NCI-H1417 treated with DMSO at 0.1 percent for 48 hours (cell line): ENCODE data around the gene NUP93.
"Not testable (repeated sequence)": the region's sequence is repeated elsewhere in the genome, so short reads cannot be mapped to it uniquely, and the experiment has no call there.

Source experiments
- DNase-seq: peaks from one replicate; lab custom pipeline; 2025; lab: John Stamatoyannopoulos, UW

The NUP93 gene

DNA sequence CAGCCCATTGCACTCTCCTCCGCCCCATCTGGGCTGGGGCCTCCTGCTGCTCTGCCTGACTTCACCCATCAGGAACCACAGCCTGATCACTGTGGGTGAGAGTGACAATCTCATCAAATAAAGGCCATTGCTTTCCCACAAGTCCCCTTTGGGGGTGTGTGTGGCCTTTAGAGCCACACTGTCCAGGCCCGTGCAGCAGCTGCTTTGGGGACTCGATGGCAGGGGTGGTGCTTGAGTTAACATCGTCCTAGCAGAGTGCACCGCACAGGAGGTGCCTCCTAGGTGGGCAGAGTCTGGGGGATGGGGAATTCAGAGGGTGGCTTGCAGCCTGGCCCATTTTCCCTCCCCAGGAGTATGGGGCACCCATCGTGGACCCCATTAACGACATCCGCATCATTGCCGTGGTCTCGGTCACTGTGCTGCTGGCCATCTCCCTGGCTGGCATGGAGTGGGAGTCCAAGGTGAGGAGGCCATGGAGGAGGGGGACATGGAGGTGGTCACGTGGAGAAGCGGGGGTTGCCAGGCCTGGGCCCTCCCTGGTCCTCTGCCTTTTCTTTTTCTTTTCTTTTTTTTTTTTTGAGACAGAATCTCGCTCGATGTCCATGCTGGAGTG is 140.5 kb downstream of the NUP93 start:
- no peak for DNase-seq

DNA sequence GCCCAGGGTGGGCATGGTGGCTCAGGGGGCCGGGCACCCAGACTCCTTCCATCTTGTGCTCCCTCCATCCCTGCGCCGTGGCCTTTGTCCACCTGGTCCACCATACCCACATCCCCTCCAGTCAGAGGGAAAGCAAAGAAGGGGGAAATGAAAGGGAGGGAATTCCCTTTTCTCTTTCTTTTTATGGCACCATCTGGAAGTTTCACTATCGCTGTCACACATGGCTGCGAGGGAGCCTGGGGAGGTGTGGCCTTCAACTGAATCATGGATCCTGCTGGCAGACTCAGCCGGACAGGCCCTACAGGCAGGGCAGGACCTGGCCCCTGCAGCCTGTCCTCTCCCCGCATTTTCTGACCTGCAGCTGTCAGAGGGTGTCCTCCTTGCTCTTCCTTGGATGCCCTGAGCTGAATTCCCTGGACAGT is 141.3 kb downstream of the NUP93 start:
- DNase-seq, result no peak

DNA sequence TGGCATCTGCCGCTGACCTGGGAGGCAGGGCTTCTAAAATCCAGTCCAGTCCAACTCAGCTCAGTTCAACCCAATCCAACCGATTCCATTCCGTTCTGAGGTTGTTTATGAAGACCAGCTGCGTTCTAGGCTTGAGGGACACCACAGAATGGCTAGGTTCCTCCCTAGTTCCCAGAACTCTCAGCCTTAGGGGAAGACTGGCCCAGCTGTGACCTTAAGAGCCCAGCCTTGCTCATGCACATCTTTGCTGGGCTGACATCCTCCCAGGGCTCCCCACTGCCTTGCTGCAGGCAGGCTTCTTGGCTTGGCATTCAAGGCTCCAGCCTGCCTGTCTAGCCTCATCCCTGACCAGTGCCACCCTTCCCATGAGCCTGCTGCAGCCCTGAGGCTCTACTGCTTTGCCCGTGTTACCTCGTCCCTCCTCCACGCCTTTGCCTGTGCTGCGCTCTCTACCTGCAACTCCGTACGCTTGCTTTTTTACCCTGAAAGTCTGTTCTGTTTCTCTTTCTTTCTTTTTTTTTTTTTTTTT is 143.0 kb downstream of the NUP93 start:
- no peak for DNase-seq

DNA sequence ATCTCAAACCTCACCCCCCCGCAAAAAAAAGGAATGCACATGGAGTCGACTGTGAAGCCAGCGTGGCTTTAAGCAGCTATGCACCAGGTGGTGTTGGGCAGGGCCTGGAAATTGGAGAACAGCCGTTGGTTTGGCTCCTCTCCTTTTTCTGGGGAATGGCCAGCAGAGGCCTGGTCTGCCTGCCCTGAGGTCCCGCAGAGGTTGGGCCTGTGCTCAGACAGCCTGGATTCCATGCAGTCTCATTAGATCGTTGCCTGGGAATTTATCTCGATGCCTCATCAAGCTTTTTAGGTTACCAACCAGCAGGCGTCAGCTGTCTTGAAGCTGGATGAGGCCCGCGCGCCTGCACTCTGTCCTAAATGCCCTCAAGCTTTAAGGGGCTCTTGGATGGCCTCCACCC is 144.9 kb downstream of the NUP93 start:
- DNase-seq, result no peak

DNA sequence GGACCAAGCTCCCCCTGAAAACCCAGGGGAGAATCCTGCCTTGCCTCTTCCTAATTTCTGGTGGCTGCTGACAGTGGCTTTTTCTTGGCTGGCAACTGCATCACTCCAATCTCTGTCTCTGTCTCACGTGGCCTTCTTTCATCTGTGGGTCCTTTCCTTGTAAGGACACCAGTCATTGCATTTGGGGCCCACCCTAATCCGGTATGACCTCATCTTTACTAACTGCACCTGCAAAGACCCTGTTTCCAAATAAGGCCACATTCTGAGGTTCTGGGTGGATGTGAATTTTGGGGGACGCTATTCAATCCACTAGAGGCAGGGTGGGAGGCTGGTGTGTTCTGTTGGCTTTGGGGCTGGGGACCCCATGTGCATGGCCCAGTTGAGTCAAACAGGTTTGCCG is 146.1 kb downstream of the NUP93 start:
- no peak for DNase-seq

DNA sequence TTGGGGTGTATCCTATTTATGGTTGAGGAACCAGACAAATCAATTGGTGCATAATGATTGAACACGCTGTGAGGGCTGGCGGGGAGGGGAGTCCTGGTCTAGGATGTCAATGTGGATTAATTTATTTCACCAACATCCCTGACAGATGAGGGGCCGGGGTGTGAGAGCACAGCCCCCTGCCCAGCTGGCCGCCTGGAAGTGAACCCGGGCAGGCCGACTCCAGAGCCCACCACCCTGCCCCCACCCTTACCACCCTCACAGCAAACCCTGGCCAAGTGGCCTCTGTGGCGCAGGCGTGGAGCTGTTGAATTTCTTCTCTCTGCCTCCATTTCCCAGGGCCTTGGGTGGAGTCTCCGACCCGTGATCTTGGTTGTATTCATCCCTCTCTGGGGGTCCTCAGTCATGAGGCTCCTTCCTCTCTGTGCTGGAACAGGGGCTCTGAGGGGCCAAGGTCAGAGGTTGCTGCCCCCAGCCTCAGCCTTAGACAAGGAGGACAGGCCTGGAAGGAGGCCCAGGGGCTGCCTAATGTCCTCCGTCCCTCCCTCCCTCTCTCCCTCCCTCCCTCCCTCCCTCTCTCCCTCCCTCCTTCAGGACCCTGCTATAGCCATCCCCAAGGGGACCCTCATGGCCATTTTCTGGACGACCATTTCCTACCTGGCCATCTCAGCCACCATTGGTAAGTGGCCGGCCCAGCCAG is 147.7 kb downstream of the NUP93 start:
- DNase-seq, result no peak

DNA sequence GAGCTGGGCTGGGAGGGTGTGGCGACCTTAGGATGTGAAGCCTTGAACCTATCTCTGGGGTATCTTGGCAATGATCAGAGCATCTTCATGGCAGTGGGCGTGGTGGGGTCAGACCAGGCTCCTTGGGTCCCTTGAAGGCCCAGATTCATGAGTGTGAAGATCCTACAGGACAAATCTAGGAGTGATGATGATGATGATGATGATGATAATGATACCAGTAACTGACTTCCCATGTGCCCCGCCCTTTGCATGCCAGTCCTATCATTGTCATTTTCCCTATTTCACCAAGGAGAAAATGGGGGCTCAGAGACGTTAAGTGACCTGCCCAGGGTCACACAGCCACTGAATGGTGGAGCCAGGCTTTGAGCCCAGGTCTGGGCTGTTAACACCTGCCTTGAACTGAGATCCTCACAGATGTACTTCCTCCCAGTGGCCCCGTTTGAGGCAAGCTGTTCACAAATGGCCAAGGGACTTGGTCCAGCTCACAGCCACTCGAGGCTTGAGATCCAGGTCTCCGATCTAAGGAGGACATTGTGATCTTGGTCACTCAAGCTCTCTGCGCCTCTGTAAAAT is 148.4 kb downstream of the NUP93 start:
- no peak for DNase-seq

DNA sequence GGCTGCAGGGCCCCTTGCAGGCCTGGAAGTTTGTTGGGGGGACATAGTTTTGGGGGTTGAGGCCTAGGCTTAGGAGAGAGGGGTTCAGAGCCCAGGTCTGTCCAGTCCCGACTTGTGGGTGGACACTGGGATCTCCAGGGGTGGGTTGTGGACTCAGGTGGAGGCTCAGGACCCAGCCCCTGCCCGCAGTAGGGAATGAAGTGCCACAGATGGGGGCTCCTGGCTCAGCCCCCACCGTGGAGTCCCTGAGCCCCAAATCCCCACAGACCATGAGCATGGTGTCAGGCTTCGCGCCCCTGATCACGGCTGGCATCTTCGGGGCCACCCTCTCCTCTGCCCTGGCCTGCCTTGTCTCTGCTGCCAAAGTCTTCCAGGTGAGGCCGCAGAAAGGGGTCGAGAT is 149.3 kb downstream of the NUP93 start:
- no peak for DNase-seq

- no peak for DNase-seq
These were observed 150.2 kb downstream of the NUP93 start for GRCh38 chr16:56880176-56880575.

DNA sequence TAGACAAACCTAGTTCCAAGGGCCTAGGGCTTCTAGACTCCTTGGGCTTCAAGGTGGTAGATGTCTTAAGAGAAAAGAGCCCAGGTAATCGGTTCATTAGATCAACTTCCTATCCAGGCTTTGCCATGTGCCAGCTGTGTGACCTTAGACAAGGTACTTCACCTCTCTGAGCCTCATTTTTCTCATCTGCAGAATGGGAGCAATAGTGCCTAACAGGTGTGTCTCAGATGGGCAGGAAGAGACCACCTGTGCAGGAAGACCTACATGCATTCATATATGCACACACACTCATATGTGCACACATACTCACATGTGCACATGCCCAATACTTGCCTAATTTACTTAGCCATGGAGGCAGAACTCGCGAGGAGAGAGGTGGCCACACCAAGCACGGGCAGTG is 150.8 kb downstream of the NUP93 start:
- no peak for DNase-seq

- no peak for DNase-seq
These were observed 152.3 kb downstream of the NUP93 start for GRCh38 chr16:56882077-56882800.

GRCh38 chr16:56883586-56883985 is 153.7 kb downstream of the NUP93 start:
- DNase-seq, result no peak

GRCh38 chr16:56884026-56884582 is 154.2 kb downstream of the NUP93 start:
- no peak for DNase-seq

DNA sequence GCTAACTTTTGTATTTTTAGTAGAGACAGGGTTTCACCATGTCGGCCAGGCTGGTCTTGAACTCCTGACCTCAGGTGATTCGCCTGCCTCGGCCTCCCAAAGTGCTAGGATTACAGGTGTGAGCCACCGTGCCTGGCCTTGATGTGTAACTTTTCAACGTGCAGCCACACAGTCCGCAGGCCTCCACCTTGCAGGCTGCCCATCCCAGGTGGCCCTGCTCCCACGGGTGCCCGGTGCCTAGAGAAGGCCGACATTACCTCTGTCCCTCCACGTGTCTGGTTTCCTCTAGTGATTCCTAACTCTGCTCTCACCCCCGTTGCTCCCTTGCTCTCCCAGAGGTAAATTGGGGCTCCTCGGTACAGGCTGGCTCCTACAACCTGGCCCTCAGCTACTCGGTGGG is 155.0 kb downstream of the NUP93 start:
- DNase-seq, result not testable (repeated sequence)

- DNase-seq, result no peak
These were observed 155.7 kb downstream of the NUP93 start for GRCh38 chr16:56885446-56886162.

- no peak for DNase-seq
These were observed 156.4 kb downstream of the NUP93 start for GRCh38 chr16:56886296-56886695.

GRCh38 chr16:56886826-56887225 is 156.9 kb downstream of the NUP93 start:
- DNase-seq, result no peak

DNA sequence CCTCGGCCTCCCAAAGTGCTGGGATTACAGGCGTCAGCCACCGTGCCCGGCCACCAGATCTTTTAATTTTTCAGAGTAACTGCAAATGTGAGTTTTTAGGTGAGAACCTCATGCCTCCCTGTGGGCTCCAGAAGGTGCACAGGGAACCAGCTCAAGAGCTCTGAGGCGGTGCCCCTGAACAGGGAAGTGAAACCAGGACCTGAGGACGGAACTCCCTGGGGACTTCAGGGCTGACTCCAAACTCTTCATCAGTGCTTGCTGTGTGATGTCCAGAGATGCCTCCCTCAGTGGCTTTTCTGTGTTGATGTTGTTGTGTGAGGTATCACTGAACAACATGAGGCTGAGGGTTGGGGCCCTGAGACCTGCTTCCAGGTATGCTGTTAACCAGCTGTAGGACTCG is 158.9 kb downstream of the NUP93 start:
- DNase-seq, result no peak

- DNase-seq, result no peak
These were observed 159.3 kb downstream of the NUP93 start for GRCh38 chr16:56889206-56889605.

- no peak for DNase-seq
These were observed 161.8 kb downstream of the NUP93 start for GRCh38 chr16:56891685-56892084.

- DNase-seq, result no peak
These were observed 162.8 kb downstream of the NUP93 start for GRCh38 chr16:56892705-56893104.
